ENCODE data around the gene TPO.
"Not testable (repeated sequence)": the region's sequence is repeated elsewhere in the genome, so short reads cannot be mapped to it uniquely, and the experiment has no call there.

TPO gene

DNA sequence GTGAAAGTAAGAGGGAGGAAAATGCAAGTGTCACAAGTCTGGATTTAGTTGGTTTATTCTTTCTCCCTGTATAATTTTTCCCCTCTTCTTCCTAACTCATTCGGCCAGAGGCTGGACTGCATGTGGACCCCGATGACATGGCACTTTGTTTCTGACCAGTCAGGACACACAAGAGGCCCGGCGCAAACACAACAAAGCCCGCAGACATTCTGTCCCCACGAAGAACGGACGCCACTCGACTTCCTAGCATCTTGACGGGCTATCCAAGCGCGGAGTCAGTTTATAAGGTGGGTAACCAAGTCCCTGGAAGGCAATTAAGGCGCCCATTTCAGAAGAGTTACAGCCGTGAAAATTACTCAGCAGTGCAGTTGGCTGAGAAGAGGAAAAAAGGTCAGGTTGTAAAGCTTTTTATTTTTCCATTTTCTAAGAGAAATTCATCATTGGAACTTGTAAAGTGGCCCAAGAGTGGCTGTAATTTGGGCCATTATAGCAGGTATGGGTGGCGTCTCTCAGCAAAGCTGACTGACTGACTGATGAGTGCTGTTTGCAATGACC, at the start of gene TPO:
Gene TPO (plus strand): TSS at position 308 of the 555 bp plus-strand sequence. CDS start 946 bp downstream, outside the sequence.
- DNase-seq (ENCODE audit: low spot score) = no peak

DNA sequence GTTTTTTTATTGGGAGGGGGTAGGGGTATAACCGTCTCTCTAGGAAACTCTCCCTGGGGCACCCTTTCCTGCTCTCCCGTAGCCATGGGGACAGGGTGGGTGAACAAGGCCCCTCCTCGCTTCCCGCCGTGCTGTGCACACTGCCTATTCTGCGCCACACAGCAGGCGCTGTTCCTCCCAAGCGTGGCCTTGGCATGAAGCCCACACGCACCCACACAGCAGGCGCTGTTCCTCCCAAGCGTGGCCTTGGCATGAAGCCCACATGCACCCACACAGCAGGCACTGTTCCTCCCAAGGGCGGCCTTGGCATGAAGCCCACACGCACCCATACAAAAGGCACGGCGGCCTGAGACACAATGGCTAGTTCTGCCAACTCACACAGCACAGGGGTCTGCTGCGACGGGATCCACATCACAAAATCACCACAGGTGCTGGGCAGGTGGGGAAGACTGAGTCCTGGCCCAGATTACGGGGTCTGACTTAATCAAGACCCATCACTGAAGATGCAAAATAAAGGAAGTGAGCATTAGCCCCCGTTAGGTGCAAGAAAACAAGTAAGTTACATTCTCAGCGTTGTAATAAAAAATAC, 46.6 kb upstream of the TPO start:
- DNase-seq (ENCODE audit: low spot score) = no peak

DNA sequence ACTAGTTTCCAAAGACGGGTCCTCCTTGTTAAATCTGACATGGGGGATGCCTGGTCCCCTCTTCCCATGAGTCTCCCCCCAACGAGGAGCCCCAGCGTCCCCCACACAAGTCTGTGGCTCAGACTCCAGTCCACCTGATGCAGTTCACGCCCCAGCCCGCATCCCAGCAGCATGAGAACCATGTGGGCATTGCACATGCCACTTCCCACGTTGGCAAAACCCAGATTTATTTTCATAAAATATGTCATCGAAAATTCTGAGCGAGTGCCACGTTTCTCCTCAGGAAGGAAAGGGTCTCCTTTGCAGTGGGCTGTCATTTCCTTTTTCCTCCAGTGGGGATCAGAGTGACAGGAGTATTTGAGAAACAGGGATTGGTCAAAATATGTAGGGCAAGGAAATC, 45.7 kb upstream of the TPO start:
- DNase-seq (ENCODE audit: low spot score) = no peak

DNA sequence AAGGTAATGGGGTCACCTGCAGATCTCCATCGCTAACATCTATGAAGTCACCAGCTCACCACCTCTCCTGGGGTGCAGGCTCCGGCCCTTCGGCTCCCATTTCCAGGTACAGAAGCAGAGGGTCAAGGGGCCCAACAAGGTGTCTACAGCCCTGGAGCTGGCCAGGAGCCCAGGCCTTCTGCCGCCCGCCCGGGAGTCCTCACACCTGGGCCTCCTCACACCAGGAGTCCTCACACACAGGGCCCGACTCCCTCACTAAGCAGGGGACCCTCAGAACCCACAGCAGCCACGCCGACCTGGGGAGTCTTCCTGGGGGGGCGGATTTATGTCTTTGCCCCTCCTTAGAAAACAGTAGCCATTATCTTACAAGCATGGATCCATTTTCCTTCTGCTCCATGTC, 43.4 kb upstream of the TPO start:
- no peak for DNase-seq (ENCODE audit: low spot score)

DNA sequence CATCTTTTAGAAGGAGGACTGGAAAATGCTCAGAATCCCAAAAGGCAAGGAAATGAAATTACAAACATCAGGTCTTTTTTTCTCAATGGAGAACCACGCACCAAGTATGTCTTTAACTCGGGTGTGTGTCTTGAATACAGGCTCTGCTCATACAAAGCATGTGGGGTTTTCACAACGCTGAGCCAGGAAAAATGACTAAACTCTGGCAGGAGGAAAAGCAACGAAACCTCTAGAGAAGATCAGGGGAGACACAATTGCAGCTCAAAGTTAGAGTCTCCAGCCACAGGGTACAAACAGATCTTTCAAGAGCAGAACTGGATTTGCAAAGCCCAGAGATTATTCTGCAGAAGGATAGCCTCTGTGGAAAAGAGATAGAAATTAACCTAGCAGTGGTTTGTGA, 42.8 kb upstream of the TPO start:
- no peak for DNase-seq (ENCODE audit: low spot score)

DNA sequence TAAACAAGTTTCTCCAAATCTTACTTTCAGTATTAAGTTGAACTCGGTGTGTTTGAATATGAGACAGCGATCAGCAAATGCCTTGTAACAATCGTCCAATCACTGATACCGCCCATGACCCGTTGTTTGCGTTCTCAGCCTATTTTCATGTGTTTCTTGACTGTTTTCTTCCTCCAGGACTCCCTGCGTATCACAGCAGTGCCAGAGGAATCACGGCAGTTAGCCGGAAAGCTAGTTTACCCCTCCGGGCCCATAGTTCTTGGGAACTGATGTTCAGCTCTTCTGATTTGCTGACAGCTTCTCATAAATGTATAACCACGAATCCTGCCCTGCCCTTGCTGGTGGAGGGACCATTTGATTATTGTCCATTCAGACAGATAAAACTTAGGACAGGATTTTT, 42.2 kb upstream of the TPO start:
- no peak for DNase-seq (ENCODE audit: low spot score)

DNA sequence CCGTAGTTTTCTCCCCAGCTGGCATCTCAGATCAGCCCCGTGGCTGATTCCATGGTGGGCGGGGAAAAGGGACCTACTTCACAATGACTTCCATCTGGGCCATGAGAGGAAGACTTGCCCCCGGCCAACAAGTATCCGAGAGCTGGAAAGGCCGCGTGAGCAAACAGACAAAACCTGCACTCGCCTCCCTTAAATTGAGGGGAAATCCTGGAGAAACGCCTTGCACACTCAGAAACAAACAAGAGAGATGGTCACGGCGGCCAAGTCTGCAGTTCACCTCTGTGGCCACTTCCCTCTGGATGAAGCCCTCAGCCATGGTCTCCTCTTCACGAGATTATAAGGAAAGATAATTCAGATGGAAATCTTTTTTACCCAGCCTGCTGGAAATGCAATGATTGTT, 39.4 kb upstream of the TPO start:
- no peak for DNase-seq (ENCODE audit: low spot score)

DNA sequence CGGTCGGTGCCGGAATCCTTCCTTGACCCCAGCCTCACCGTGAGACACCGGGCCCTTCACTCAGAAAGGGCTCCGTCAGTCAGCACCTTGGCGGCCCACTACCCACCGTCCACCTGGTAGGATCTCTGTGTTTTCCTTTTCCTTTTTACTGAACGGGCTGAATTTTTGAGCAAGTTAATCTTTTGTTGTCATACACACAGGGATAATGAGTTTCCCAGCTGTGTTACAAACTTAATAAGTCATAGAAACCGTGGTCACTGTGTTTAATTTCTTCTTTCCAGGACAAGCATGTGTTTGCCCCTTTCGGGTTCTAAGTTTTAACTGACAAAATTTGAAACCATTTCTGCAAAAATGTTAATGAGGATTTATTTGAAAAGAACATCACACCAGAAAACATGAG, 39.0 kb upstream of the TPO start:
- no peak for DNase-seq (ENCODE audit: low spot score)

DNA sequence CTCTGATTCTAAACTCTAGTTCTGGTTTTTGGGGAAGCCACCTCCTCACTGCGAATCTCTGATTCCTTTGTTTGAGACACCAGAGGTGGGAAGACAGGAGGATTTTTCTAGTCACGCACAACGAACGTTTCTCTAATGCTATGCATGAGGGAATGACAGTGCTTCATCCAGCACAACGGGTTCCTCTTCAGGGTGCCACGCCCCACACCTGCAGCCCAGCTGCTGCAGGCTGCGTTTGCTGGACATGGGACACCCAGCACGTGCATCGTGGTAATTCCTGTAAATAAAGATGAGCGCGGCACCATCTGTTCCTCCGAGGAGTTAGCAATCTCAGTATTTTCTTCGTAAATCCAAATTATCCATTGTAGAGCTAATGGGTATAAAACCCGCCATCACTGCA, 37.5 kb upstream of the TPO start:
- DNase-seq (ENCODE audit: low spot score) = no peak

DNA sequence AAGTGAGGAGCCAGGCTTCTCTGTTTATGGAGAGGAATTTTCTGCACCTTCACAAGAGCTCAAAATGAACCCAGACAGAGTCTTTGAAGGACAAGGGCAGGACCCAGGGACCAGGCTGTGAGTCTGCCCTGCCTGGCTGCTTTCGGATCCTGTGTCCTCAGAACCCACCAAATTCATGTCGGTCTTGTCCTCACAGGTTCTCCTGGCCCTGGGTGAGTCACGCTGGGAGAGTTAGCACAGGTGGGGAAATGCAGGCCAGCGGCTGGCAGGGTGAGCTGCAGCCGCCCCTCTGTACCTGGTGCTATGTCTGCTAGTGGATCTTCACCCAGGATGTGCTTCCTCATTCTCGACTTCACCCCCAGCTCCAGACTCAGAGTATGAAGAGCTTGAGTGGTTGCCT, 35.8 kb upstream of the TPO start:
- DNase-seq (ENCODE audit: low spot score) = no peak

DNA sequence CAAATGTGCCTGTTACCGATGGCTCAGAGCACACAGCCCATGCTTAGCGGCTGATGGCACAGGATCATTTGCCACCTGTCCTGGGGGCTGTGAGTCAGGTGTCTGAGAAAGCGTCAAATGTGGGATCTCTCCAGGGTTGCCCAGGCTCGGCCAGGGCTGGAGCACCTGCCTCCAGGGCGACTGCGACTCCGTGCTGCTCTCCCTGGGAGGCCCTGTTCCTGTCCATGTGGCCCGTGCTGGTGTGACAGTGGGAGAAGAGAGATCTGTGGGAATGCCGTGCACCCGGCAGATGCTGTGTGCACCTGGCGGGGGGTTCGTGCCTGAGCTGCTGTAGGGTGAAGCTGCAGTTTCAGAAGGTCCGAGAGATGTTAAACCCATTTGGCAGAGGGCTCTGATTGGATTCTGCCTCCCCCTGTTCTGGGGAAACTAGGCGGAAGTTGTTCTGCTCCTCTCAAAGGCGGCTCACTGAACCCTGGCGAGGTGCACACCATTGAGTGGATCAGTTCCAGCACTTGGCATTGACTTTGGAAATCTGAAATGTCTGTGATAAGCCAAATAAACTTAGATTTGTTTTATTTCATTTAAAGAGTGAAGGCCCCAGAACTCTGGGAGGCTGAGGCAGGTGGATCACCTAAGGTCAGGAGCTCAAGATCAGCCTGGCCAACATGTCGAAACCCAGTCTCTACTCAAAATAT, 34.7 kb upstream of the TPO start:
- DNase-seq (ENCODE audit: low spot score) = no peak

DNA sequence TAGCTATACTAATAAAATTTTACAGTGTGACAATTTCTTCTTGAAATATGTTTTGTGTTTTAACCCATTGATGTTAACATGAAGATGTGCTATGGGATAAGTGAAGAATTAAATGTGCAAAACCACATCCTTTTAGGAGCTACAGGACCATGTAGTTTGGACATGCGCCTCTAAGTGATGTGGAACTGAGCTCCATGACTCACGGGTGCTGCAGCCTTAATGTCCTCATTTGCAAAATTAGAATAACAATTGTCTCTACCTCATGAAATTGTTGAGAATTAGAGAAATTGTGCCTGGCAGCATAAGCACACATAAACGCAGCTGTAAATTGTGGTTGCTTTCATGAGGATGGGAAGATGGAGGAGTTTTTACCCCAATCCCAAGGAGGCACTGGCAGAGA, 31.6 kb upstream of the TPO start:
- no peak for DNase-seq (ENCODE audit: low spot score)

DNA sequence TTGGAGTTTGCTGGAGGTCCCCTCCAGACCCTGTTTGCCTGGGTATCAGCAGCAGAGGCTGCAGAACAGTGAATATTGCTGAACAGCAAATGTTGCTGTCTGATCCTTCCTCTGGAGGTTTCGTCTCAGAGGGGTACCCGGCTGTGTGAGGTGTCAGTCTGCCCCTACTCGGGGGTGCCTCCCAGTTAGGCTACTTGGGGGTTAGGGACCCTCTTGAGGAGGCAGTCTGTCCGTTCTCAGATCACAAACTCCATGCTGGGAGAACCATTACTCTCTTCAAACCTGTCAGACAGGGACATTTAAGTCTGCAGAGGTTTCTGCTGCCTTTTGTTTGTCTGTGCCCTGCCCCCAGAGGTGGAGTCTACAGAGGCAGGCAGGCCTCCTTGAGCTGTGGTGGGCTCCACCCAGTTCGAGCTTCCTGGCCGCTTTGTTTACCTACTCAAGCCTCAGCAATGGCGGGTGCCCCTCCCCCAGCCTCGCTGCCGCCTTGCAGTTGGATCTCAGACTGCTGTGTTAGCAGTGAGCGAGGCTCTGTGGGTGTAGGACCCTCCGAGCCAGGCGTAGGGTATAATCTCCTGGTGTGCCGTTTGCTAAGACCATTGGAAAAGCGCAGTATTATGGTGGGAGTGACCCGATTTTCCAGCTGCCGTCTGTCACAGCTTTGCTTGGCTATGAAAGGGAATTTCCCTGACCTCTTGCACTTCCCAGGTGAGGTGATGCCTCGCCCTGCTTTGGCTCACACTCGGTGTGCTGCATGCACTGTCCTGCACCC, 25.1 kb upstream of the TPO start:
- not testable (repeated sequence) for DNase-seq (ENCODE audit: low spot score)

DNA sequence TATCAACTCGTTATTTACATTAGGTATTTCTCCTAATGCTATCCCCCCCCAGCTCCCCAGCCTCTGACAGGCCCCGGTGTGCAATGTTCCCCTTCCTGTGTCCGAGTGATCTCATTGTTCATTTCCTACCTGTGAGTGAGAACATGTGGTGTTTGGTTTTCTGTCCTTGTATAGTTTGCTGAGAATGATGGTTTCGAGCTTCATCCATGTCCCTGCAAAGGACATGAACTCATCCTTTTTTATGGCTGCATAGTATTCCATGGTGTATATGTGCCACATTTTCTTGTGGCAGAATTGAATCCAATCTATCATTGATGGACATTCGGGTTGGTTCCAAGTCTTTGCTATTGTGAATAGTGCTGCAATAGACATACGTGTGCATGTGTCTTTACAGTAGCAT, 23.1 kb upstream of the TPO start:
- DNase-seq (ENCODE audit: low spot score) = not testable (repeated sequence)

DNA sequence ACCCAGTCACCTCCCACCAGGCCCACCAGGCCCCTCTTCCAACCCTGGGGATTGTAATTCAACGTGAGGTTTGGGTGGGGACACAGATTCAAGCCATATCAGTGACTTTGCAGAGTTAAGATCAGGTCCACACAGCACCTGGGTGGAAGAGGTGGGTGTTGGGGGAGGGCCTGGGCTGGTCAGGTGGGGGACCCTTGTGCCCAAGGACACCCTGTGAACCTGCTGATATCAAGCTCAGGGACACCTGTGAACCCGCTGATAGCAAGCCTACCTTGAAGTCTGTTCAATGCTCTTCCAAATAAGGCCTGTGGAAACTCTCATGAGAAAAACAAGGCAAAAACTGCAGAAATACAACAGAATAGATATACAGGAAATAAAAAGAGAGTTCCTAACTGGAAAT, 19.9 kb upstream of the TPO start:
- DNase-seq (ENCODE audit: low spot score) = no peak

DNA sequence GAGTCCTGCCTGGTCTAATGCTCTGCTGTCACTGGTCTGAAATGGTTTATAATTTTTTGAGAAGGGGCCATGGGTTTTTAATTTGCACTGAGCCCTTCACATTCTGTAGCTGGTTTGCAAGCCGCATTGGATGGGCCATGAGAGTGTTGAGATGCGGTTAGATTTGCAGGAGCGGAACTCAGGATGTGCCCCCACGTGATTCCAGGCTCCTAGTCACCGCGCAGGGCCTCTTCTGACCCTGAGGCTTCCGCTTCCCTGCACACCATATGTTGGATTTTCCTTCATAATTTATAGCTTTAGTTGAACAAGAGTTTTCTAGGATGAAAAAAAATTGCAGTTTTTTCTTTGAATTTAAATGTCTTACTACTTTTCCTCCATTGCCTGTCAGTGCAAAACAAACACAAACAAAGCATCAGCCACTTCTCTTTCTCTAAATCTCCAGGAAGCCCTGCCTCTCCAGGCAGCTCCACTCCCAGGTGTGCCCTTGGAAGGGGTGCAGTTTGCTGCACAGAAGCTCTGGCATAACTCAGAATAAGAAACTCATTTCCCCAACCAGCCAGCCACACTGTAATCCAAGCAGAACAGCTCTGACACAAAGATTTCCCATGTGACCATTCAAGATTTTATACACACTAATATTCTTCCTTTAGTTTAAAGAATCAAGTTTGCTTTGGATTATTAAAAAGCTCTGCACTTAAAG, 18.4 kb upstream of the TPO start:
- DNase-seq (ENCODE audit: low spot score) = no peak

DNA sequence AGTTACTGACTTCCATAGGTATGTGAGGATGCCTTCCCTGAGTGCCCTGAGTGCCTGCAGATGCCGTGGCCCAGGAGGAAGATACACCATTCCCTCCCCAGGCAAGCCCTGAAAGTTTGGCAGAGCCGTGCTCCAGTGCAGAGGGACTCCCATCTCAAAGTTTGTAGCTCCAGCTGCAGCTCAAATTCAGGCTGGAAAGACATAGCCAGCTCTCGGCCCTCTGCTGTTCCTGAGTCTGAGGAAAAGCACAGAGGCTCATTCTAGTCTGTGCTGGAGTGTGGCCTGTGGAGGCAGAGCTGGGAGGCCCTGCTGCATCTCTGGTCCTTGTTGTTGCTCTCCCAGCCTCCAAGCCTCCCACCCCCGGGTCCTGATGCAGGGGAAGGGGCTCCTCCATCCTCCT, 15.9 kb upstream of the TPO start:
- DNase-seq (ENCODE audit: low spot score) = no peak

DNA sequence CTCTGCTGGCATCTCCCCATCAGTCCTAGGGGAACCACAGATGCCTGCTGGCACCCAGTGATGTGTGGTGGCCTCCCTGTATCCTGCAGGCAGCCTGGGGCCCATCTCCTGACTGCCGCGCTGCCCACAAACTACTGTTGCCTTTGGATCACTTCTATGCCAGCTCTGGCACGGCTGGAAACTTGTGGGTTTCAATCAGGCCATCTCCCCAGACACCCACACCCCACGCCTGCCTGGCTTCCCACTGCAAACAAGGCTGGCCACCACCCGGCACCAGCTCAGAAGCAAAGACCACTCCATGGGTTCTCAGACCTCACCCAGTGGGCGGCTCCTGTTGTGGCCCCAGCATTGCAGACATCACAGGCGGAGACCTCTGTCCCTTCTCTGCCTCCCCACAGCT, 15.1 kb upstream of the TPO start:
- DNase-seq (ENCODE audit: low spot score) = no peak

DNA sequence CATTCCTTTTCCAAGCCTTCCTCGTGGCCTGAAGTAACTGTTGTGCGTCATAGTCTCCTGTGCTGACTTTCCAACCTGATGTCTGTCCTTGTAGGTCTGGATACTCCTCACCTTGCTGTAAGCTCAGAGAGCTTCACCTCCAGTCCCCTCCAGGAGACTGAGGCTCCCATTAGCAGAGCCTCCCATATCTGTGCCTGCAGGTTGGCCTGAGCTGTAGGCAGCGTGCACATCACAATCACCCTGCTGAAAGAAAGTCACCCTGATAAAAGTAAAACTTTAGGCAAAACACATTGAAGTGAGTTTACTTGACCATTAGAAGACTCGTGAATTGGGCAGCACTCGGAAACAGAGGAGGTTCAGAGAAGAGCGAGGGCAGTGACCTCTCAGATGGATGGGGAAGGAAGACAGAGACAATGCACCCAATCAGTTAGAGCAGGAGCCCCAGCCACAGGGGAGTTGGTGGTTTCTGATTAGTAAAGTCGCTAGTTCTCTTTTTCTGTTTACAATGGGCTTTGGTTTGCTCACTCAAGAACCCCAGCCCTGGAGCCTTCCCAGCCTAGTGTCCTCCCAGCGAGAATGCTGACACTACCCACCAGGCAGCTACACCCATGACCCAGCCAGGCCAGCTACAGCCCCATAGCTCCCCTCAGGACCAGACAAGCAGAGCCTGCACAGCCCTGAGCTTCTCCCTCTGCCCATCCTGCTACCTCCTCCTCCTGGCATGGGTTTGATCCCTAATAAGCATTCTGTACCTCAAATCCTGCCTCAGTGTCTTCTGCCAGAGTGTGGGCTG, 12.1 kb upstream of the TPO start:
- DNase-seq (ENCODE audit: low spot score) = no peak

DNA sequence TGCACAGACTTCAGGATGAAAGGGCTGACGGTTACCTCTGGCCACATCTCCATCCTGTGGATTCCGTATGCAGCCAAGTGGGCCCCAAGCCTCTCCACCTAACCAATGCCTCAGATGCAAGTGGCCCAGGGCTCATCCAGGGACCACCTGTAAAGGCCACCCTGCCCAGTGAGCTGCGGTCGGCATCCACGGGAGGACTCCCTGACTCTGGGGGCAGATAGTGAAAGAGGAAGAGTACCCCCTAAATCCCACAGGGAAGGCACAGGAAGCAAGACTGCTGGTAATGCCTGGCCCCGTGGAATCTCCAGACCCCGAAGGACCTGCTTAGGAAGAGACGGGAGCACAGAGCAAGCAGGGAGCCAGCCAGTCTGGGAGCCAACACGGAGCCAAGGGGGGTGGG, 11.2 kb upstream of the TPO start:
- no peak for DNase-seq (ENCODE audit: low spot score)

DNA sequence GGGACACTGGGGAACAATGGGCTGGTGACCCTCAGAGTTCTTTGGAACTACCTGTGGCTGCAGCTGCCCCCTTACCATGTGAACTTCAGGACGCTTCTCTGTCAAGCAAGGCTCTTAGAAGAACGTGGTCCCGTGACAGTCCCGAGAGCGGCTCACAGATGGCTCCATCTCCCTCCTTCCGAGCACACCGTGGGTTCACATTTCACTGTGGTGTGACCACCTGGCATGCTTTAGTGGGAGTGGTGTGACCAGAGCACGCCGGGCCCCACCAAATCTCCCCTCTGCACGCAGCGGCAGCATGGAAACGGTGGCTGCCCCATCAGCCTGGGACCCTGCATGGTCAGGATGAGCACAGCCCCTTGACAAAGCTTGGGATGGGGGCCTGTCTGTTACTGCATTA, 9.7 kb upstream of the TPO start:
- DNase-seq (ENCODE audit: low spot score) = no peak

DNA sequence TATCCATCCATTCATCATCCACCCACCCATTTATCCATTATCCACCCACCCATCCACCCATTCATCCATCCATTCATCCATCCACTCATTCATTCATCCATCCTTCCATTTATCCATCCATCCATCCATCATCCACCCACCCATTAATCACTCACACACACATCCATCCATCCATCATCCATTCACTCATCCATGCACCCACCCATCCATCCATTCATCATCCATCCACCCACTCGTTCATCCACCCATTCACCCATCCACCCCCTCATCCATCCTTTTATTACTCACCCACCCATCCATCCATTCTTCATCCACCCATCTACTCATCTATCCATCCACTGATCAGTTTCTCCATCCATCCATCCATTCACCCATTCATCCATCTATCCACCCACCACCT, 8.1 kb upstream of the TPO start:
- no peak for DNase-seq (ENCODE audit: low spot score)

Data from SW480 (cell line).